Amniotic stem cell (primary cell): ENCODE results near the gene ZNF552.

Experiments used
- DNase-seq: peaks from one replicate; lab custom pipeline; 2025; lab: John Stamatoyannopoulos, UW

Gene ZNF552

DNA sequence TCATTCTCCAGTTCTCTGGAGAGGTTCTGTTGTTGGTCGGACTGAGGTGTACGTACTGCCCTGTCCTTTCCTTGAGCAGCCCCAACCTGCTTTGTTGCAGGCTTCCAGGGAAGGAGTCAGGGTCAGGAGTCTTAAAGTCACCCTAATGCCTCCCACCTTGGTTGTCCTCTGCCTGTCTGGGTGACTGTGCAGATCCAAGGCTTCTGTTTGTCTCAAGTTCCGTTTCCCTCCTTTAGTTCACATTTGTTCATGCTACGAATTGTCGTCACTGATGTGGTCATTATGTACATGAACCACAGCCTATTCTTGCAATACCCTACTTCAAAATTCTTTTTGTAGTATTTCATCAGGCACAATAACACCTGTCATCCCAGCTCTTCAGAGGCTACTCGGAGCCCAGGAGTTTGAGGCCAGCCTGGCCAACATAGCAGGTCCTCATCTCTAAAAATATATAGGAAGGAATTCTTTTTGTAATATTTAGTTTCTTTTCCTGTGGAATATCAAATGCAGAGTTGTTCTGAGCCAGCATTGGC is 37.9 kb downstream of the ZNF552 start:
- DNase-seq = no peak

GRCh38 chr19:57773488-57773887 is 41.2 kb downstream of the ZNF552 start:
- no peak for DNase-seq

DNA sequence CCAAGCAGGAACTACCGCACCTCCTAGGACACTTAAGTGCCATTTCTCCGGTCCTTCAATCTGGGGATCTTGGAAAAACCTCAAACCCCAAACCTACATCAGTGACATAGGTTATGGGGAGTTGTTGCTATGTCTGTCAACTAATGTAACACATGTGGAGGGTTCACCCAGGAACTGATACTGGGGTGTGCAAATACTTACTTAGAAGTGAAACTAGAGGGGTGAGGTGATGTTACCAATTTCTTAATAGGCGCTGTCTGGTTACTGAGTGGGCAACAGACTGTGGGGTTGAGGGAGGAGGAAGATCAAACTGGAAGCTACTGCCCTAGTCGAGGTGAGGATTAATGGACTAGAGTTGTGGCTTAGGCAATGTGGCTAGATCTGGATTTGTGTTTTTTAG is 43.3 kb downstream of the ZNF552 start:
- DNase-seq = no peak

DNA sequence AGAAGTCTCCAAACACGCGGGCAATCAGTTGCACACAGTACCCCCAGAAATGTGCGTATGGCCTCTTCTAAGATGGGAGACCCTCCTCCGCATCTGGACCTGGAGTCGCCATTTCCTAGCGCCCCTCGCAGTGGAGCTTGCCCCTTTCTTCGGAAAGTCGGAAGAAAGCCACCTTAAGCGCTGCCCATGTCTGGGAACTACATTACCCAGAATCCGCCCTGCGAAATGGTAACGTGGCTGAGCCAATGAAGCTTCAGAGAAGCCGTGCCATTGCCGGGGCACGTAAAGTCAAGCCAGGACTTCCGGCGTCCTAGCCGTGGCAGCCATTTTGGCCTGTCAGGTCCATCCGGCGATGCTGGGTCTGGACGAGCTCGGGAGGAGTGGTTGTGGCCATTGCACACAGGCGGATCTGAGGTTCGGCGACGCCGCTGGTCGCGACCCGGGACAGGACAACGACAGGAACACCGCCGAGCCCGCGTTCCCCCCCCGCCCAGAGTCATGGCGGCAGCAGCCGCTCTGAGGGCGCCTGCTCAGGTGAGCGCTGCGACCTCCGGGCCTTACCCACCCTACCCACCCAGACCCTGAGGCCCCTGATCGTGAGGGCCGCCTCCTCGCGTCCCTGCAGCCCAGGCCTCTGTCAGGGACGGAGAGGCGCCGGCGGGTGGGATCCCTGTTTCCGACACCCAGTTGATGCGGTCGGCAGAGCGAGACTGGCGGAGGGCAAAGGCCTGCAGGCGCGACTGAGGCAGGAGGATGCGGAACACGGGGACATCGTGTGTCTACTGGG is 45.2 kb downstream of the ZNF552 start, which contains the start of gene ZNF586:
Gene ZNF586 (plus strand): TSS at position 332 of the 787 bp plus-strand sequence. CDS start 167 bp downstream, at position 499.
- peak; percentile 88 for DNase-seq

DNA sequence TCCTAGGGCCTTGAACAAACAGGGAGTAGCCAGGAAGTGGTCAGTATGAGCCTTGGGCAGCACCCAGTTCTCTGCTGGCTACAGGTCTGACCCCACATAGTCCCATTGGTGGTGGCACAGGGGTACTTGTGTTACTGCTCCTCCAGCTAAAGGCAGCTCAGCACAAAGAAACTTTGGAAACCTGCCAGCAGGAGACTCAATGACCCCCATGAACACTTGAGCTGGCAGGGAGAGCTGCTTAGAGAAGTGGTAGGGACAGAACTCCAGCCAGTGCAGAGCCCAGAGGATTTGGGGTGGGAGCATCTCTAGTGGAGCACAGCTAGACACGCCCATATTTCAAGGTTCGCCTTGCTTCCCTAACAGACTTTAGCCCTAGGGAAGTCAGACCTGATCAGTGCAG is 55.6 kb downstream of the ZNF552 start:
- no peak for DNase-seq

DNA sequence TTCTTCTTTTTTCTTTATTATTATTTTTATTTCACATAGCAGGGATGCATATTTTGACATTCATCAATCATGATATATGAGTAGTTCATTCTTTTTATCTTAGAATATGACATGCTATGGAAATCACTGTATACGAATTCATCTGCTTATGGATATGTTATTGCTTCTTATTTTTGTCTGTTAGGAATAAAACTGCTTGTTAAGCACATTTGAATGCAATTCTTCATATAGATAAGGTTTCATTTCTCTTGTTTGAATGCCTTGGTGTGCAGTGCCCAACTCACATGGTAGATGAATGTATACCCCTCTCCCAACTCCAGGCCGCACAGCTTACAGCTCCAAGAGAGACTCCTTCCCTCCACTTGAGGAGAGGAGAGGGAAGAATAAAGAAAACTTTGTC is 56.8 kb downstream of the ZNF552 start:
- no peak for DNase-seq
